SK-N-SH (cell line): ENCODE results near the gene WDR11.

ENCODE experiments used
- CTCF ChIP-seq: fragments of 200-600 bp; sonication (generic); IDR thresholded peaks from 2 replicates; pipeline ENCODE4 v1.6.1; 2017; ENCODE audit warnings: antibody characterized with exemption, mild to moderate bottlenecking, moderate library complexity
- NFIC ChIP-seq: IDR thresholded peaks from 2 replicates; pipeline ENCODE4 v1.4.0; 2012; ENCODE audit warnings: borderline replicate concordance
- RCOR1 ChIP-seq: fragments of 150-350 bp; IDR thresholded peaks from 2 replicates; pipeline ENCODE4 v1.6.1; 2017; ENCODE audit warnings: antibody characterized with exemption, low read length

- no peak for TF ChIP-seq RCOR1
- no peak for TF ChIP-seq NFIC
- TF ChIP-seq CTCF, result no peak
Measured at GRCh38 chr10:120946497-120946896, 95.3 kb downstream of the WDR11 start.
